Activated CD8-positive, alpha-beta T cell treated with anti-CD3 and anti-CD28 coated beads for 36 hours (primary cell): ENCODE measurements around the gene FARP1. TPM values are rescaled to one million over a fixed set of nuclear protein-coding genes. Genes with fewer than 3 reads are reported as not detected.

Source experiments
- ATAC-seq: fragments of 200-7000 bp; cut with Tn5 transposase; one replicate; pipeline ENCODE4 v1.10.0; 2021; ENCODE audit warnings: mild to moderate bottlenecking, moderate library complexity
- CTCF ChIA-PET: fragments of 350-600 bp; sonication (Branson Sonifier 250); formaldehyde crosslinking; loops from one replicate; lab custom pipeline; 2021; ENCODE audit warnings: antibody characterized with exemption; lab: Charles Lee
- POLR2A ChIA-PET: fragments of 350-600 bp; sonication (Branson Sonifier 250); formaldehyde crosslinking; loops from one replicate; lab custom pipeline; 2021; ENCODE audit warnings: antibody characterized with exemption; lab: Charles Lee
- DNase-seq: peaks from one replicate; pipeline ENCODE4 v3.0.0-alpha.2; 2020
- H3K27ac Mint-ChIP-seq: one replicate; pipeline ENCODE4 v1.8.0; 2021; ENCODE audit warnings: mild to moderate bottlenecking, mixed read lengths
- H3K27me3 Mint-ChIP-seq: one replicate; pipeline ENCODE4 v1.8.0; 2021; ENCODE audit warnings: mixed read lengths
- H3K36me3 Mint-ChIP-seq: one replicate; pipeline ENCODE4 v1.8.0; 2021; ENCODE audit warnings: low read depth, mixed read lengths
- H3K4me1 Mint-ChIP-seq: one replicate; pipeline ENCODE4 v1.8.0; 2021; ENCODE audit warnings: low read depth, mixed read lengths
- H3K4me3 Mint-ChIP-seq: one replicate; pipeline ENCODE4 v1.8.0; 2021; ENCODE audit warnings: mild to moderate bottlenecking, moderate library complexity, mixed read lengths
- H3K9me3 Mint-ChIP-seq: one replicate; pipeline ENCODE4 v1.8.0; 2021; ENCODE audit warnings: mixed read lengths
- CTCF ChIP-seq: fragments of 200-600 bp; IDR thresholded peaks from one replicate; pipeline ENCODE4 v1.8.0; 2022; ENCODE audit warnings: antibody characterized with exemption, mild to moderate bottlenecking
- intact Hi-C: fragments of 100-400 bp; cut with micrococcal nuclease; formaldehyde crosslinking; loops from one replicate; pipeline ENCODE4 v1.10.0; 2022
- total RNA-seq, 2 experiments: library from RNA; stranded (reverse); gene quantifications; one replicate each; pipeline ENCODE4 v1.2.3, GENCODE V29; 2021

Gene FARP1
- total RNA-seq, 2 experiments from 2014 or later: 0.27 to 0.43 TPM

DNA sequence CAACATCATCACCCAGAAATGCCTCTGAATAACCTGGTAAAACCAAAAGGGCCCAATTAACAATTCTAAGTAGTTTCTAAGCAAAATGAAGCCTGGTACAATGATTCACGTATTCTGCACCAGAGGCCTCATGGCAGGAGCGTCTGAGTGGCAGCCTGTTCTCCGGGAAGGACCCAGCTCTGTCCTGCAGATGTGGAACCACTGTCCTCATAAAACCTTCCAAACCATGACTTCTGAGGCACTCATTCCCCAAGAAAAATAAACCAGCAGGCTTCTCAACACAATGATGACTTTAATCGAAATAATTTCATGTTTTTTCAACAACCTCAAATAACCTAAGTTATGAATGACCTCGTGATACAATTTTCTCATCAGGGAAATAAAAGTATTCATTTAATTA is 344.1 kb downstream of the FARP1 start:
- ATAC-seq: no peak
- intact Hi-C loops: no loop called here
- POLR2A ChIA-PET: interaction anchor here (1.3 to 3.2 kb wide), 2 partner anchors 17 to 33 kb away, joined by 5 to 14 read pairs; no protein-coding TSS in a partner anchor
- Mint-ChIP-seq H3K27me3 (no peaks in the 10 kb centered on the region), H3K27ac (no peak overlapping the region), H3K36me3 (peaks cover 7% of the 10 kb centered on the region), H3K4me1 (peaks cover 81% of the 10 kb centered on the region), H3K9me3 (no peaks in the 10 kb centered on the region), H3K4me3 (no peak overlapping the region)
- TF ChIP-seq CTCF: no peak
- DNase-seq: no peak
- CTCF ChIA-PET: interaction anchor here (1.6 to 4.4 kb wide), 5 partner anchors 10 to 166 kb away, joined by 3 to 19 read pairs (median 7); no protein-coding TSS in a partner anchor

DNA sequence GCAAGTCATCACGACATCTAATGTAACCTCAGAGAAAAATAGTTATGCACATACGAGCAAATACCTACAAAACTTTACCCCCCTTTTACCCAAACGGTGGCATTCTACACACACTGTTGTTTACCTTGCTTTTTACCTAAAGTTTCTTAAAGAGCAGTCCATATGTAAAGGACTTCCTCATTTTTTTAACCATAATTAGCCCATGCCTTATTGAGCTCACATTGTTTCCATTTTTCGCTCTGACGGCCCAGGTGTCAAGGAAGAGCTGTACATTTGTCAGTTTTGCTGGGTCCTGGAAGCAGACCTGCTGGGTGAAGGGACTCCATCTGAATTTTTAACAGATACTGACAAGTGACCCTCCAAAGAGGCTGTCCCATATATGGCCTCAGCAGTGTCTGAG is 344.6 kb downstream of the FARP1 start:
- no peaks in the 10 kb centered on the region for H3K9me3 Mint-ChIP-seq
- H3K4me3 Mint-ChIP-seq: no peak overlapping the region
- peaks cover 81% of the 10 kb centered on the region for H3K4me1 Mint-ChIP-seq
- intact Hi-C loops: no loop called here
- ChIA-PET CTCF (interaction anchor here (1.6 to 4.4 kb wide), 5 partner anchors 10 to 166 kb away, joined by 3 to 19 read pairs (median 7); no protein-coding TSS in a partner anchor), POLR2A (interaction anchor here (1.3 kb wide), 1 partner anchor 32 kb away, joined by 5 read pairs; no protein-coding TSS in a partner anchor)
- H3K27ac Mint-ChIP-seq: no peak overlapping the region
- peaks cover 7% of the 10 kb centered on the region for H3K36me3 Mint-ChIP-seq
- H3K27me3 Mint-ChIP-seq: no peaks in the 10 kb centered on the region
- TF ChIP-seq CTCF: no peak
- DNase-seq: no peak
- no peak for ATAC-seq

DNA sequence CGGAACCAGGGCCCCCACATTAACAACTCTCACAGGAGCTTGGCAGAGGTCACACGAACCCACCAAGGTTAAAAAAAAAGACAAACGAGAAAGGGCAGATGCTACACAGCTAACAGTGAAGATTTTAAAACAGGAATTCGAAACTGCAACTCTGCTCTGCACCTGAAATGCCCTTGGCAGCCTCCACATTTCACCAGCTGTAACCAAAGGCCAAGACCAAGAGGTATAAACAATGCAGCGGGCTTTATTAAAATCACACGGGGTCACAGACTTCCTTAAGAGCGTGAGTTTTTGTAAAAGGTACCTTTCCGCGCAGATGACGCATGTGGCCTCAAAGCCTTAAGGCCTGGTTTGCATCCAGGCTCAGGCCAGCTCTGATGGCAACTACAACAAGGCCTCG is 345.8 kb downstream of the FARP1 start:
- ATAC-seq: no peak
- CTCF ChIA-PET: interaction anchor here (1.7 to 2.7 kb wide), 2 partner anchors 16 to 165 kb away, joined by 7 to 13 read pairs; no protein-coding TSS in a partner anchor
- H3K9me3 Mint-ChIP-seq: no peaks in the 10 kb centered on the region
- no peak for TF ChIP-seq CTCF
- intact Hi-C loops: no loop called here
- no peak for DNase-seq
- H3K36me3 Mint-ChIP-seq: peaks cover 11% of the 10 kb centered on the region
- no peaks in the 10 kb centered on the region for H3K27me3 Mint-ChIP-seq
- POLR2A ChIA-PET: no interaction called here
- peaks cover 78% of the 10 kb centered on the region for H3K4me1 Mint-ChIP-seq
- no peak overlapping the region for H3K4me3 Mint-ChIP-seq
- no peak overlapping the region for H3K27ac Mint-ChIP-seq

- intact Hi-C loops: no loop called here
These were observed 346.7 kb downstream of the FARP1 start for GRCh38 chr13:98489446-98490194.

More at GRCh38 chr13:98489446-98490194, 346.7 kb downstream of the FARP1 start:
- Mint-ChIP-seq H3K4me1 (peaks cover 73% of the 10 kb centered on the region), H3K27me3 (no peaks in the 10 kb centered on the region), H3K36me3 (peaks cover 14% of the 10 kb centered on the region), H3K4me3 (no peak overlapping the region), H3K27ac (no peak overlapping the region), H3K9me3 (no peaks in the 10 kb centered on the region)
- ATAC-seq (no peak), DNase-seq (no peak)
- no peak for TF ChIP-seq CTCF
- ChIA-PET POLR2A (interaction anchor here (1.3 kb wide), 1 partner anchor 24 kb away, joined by 3 read pairs; no protein-coding TSS in a partner anchor), CTCF (interaction anchor here (1.0 to 2.0 kb wide), 2 partner anchors 44 to 164 kb away, joined by 3 to 7 read pairs; no protein-coding TSS in a partner anchor)
